Activated naive CD4-positive, alpha-beta T cell (primary cell): Measurements from ENCODE around the gene IFI30.

ENCODE experiments used
- DNase-seq, 4 experiments: peaks; one replicate each; lab custom pipeline; 2025; lab: John Stamatoyannopoulos, UW

IFI30 gene

GRCh38 chr19:18173572-18174288, at the start of gene IFI30:
IFI30 (plus strand) TSS chr19:18173813; CDS start chr19:18173842, 29 bp downstream.
- DNase-seq, result peak in 2 of 4 experiments; percentile 21 to 49

GRCh38 chr19:18123819-18124218, 49.8 kb upstream of the IFI30 start:
- DNase-seq, result no peak

GRCh38 chr19:18126097-18126496, 47.5 kb upstream of the IFI30 start:
- DNase-seq, result no peak

DNA sequence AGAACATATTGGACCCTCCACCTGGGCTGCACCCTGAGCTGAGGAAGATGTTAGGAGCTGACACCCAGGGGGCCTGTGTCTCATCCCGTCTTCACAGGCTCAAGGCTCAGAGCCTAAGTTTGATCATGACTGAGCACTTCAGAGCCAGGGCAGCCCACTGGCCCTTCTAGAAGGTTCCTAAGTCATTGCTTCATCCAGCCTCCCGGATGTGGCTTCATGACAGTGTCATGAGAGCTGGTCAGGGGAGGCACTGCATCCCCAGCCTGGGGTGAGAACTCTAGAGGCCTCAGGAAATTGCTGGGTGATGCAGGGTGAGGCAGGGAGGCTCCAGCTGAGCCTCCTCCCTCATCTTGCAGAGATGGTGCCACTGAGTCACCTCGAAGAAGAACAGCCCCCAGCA, 45.6 kb upstream of the IFI30 start:
- DNase-seq, result no peak

- DNase-seq, result no peak
Measured at GRCh38 chr19:18128805-18129204, 44.8 kb upstream of the IFI30 start.

DNA sequence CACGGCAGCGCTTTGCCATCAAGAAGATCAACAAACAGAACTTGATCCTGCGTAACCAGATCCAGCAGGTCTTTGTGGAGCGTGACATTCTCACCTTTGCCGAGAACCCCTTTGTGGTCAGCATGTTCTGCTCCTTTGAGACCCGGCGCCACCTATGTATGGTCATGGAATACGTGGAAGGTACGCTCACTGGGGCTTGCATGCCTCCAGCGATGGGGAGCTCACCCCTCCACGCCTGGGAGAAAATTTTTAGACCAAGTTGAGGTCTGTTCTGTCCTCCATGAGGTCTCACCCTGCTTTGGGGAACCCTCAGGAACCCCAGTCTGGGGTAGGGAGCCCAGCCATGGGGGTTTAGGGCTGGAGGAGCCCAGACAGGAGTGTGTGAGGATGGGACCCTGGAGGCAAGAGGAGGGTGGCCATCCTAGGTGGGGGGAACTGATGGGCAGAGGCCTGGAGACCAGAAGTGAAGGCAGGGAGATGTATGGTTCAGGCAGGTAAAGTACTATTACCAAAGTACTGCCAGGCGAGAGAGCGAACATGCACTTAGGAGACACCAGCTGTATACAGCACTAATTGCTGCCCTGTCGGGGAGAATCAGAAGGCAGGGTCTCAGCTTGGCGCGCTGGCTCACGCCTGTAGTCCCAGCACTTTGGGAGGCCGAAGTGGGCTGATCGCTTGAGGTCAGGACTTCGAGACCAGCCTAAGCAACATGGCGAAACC, 42.9 kb upstream of the IFI30 start:
- no peak for DNase-seq

GRCh38 chr19:18131841-18132596, 41.6 kb upstream of the IFI30 start:
- no peak for DNase-seq

- DNase-seq, result no peak
Measured at GRCh38 chr19:18135712-18136584, 37.7 kb upstream of the IFI30 start.

DNA sequence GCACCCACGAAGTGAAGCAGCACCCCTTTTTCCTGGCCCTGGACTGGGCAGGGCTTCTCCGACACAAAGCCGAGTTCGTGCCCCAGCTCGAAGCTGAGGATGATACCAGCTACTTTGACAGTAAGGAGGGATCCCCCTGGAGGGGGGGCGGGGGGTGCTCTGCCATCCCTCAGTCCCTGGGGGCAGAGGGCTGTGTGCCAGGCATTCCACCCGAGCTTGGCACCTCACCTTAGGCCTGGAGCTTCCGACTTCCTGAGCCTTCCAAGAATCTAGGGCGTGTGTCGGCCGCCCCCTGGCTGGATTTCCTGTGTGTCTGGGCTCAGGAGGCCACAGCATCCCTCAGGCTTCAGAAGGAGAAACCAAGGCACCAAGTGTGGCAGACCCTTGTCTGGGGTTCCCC, 36.4 kb upstream of the IFI30 start:
- DNase-seq, result no peak

DNA sequence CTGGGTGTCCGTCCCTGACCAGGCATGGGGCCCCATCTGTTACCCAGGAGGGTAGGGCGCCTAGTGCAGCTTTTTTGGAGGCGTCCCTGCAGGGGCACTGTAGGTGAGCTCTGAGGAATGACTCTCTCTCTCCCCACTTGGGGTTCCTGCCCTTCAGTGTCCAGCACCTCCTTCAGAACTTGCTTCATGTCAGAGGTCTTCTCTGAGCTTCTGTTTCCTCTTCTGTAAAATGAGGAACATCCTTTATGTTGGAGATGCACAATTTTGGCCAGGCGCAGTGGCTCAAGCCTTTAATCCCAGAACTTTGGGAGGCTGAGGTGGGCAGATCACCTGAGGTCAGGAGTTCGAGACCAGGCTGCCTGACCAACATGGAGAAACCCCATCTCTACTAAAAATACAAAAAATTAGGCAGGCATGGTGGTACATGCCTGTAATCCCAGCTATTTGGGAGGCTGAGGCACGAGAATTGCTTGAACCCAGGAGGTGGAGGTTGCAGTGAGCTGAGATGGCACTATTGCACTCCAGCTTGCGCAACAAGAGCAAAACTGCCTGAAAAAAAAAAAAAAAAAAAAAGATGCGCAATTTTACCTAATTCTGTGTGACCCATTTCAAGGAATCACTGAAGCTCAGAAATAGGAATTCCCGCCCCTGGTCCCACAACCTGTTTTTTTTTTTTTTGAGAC, 35.8 kb upstream of the IFI30 start:
- no peak for DNase-seq

DNA sequence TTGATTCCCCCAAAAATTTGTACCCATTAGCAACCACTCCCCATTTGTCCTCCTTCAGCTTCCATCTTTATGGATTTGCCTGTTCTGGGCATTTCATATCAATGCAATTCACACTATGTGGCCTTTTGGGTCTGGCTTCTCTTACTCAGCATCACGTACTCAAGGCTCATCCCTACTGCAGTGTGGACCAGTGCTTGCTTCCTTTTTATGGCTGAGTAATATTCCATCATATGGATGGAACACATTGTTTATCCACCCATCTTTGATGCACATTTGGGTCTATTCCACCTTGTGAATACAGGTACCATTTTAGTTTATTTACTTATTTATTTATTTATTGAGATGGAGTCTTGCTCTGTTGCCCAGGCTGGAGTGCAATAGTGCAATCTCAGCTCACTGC, 33.1 kb upstream of the IFI30 start:
- no peak for DNase-seq

GRCh38 chr19:18141031-18141430, 32.6 kb upstream of the IFI30 start:
- no peak for DNase-seq

DNA sequence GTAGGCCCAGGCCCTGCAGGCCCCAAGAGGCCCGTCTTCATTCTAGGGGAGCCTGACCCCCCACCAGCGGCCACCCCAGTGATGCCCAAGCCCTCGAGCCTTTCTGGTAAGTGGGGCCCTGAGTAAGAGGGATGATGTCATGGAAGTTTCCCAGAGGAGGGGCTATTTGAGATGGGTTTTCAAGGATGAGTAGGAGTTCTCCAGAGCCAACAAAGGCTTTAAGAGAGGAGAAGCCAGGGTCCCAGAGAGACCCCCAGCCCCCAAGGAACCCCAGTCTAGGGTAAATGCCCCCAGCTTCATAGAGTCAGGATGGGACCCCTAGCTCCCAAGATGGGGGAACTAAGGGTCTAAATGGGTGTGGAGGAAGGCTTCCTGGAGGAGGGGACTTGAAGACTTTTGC, 29.7 kb upstream of the IFI30 start:
- DNase-seq, result no peak

DNA sequence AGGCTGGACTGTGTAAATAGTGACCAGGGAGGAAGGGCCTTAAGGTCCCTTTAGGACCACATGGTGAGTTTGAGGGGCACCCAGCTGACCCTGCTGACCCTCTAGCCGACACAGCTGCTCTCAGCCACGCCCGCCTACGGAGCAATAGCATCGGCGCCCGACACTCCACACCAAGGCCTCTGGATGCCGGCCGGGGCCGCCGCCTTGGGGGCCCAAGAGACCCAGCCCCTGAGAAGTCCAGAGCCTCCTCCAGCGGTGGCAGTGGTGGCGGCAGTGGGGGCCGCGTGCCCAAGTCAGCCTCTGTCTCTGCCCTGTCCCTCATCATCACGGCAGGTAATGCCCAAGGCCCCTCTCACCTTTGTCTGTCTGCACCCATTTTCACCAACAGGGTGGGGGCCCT, 29.3 kb upstream of the IFI30 start:
- DNase-seq, result no peak

- DNase-seq, result no peak
Measured at GRCh38 chr19:18144906-18145305, 28.7 kb upstream of the IFI30 start.

- no peak for DNase-seq
Measured at GRCh38 chr19:18145391-18145999, 28.1 kb upstream of the IFI30 start.

- DNase-seq, result no peak
Measured at GRCh38 chr19:18147396-18147795, 26.2 kb upstream of the IFI30 start.

DNA sequence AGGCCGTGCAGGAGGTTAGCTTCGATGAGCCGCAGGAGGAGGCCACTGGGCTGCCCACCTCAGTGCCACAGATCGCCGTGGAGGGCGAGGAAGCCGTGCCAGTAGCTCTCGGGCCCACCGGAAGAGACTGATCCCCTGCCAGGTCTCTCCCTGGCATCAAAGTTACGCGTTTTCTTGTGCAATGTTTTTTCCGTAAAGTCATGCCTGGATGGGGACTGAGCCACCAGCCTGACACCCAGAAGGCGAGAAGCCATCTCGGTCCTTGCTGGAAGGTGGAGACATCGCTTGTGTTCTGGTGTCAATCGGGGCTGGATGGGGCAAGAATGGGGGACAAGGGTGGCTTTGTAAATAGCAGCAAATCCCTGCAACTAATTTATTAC, 24.0 kb upstream of the IFI30 start:
- DNase-seq, result no peak

GRCh38 chr19:18150776-18151624, 22.6 kb upstream of the IFI30 start:
- DNase-seq, result no peak

- peak; percentile 89 to 98 (median 96) for DNase-seq
Measured at GRCh38 chr19:18152442-18152816, 21.2 kb upstream of the IFI30 start.
